ENCODE measurements around the gene SWT1.

SWT1 gene

GRCh38 chr1:185237661-185238060 is 80.7 kb downstream of the SWT1 start:
- Mint-ChIP-seq H3K36me3 (ENCODE audit: low read depth) (peaks cover 32% of the 10 kb centered on the region), H3K27ac (no peak overlapping the region), H3K4me1 (peaks cover 21% of the 10 kb centered on the region), H3K27me3 (ENCODE audit: low read depth, poor library complexity) (peaks cover 4% of the 10 kb centered on the region), H3K9me3 (peaks cover 19% of the 10 kb centered on the region), H3K4me3 (no peak overlapping the region)
- TF ChIP-seq CTCF (IDR thresholded peaks at IDR 0.05), result no peak
- DNase-seq, result no peak

- no peak for DNase-seq
- H3K27ac Mint-ChIP-seq, result no peak overlapping the region
- H3K4me3 Mint-ChIP-seq, result no peak overlapping the region
- no peak for TF ChIP-seq CTCF (IDR thresholded peaks at IDR 0.05)
- H3K9me3 Mint-ChIP-seq, result peaks cover 19% of the 10 kb centered on the region
- H3K27me3 Mint-ChIP-seq (ENCODE audit: low read depth, poor library complexity), result peaks cover 4% of the 10 kb centered on the region
- H3K4me1 Mint-ChIP-seq, result peaks cover 21% of the 10 kb centered on the region
- H3K36me3 Mint-ChIP-seq (ENCODE audit: low read depth), result peaks cover 32% of the 10 kb centered on the region
These were observed 81.5 kb downstream of the SWT1 start for GRCh38 chr1:185238447-185238846.

GRCh38 chr1:185239861-185240260 is 82.9 kb downstream of the SWT1 start:
- Mint-ChIP-seq H3K4me1 (peaks cover 21% of the 10 kb centered on the region), H3K27me3 (ENCODE audit: low read depth, poor library complexity) (peaks cover 4% of the 10 kb centered on the region), H3K36me3 (ENCODE audit: low read depth) (peaks cover 22% of the 10 kb centered on the region), H3K27ac (no peak overlapping the region), H3K9me3 (peaks cover 19% of the 10 kb centered on the region), H3K4me3 (no peak overlapping the region)
- DNase-seq, result no peak
- TF ChIP-seq CTCF (IDR thresholded peaks at IDR 0.05), result no peak

- H3K27ac Mint-ChIP-seq, result no peak overlapping the region
- no peak for TF ChIP-seq CTCF (IDR thresholded peaks at IDR 0.05)
- no peak for DNase-seq
- H3K4me3 Mint-ChIP-seq, result no peak overlapping the region
- H3K9me3 Mint-ChIP-seq, result peaks cover 12% of the 10 kb centered on the region
- H3K27me3 Mint-ChIP-seq (ENCODE audit: low read depth, poor library complexity), result peaks cover 4% of the 10 kb centered on the region
- peaks cover 21% of the 10 kb centered on the region for H3K4me1 Mint-ChIP-seq
- H3K36me3 Mint-ChIP-seq (ENCODE audit: low read depth), result peaks cover 9% of the 10 kb centered on the region
These were observed 84.2 kb downstream of the SWT1 start for GRCh38 chr1:185241127-185241526.

- TF ChIP-seq CTCF (IDR thresholded peaks at IDR 0.05), result no peak
- Mint-ChIP-seq H3K4me1 (peaks cover 21% of the 10 kb centered on the region), H3K4me3 (no peak overlapping the region), H3K27me3 (ENCODE audit: low read depth, poor library complexity) (no peaks in the 10 kb centered on the region), H3K27ac (no peak overlapping the region), H3K9me3 (no peaks in the 10 kb centered on the region), H3K36me3 (ENCODE audit: low read depth) (no peaks in the 10 kb centered on the region)
- no peak for DNase-seq
These were observed 87.2 kb downstream of the SWT1 start for GRCh38 chr1:185244015-185244747.

GRCh38 chr1:185245466-185245865 is 88.5 kb downstream of the SWT1 start:
- H3K4me1 Mint-ChIP-seq, result peaks cover 12% of the 10 kb centered on the region
- TF ChIP-seq CTCF (IDR thresholded peaks at IDR 0.05), result no peak
- no peak overlapping the region for H3K4me3 Mint-ChIP-seq
- DNase-seq, result no peak
- no peaks in the 10 kb centered on the region for H3K27me3 Mint-ChIP-seq (ENCODE audit: low read depth, poor library complexity)
- no peaks in the 10 kb centered on the region for H3K36me3 Mint-ChIP-seq (ENCODE audit: low read depth)
- no peaks in the 10 kb centered on the region for H3K9me3 Mint-ChIP-seq
- H3K27ac Mint-ChIP-seq, result no peak overlapping the region
